GM19324 (cell line): ENCODE measurements around the gene PCDH8.

Source experiments
- ATAC-seq: cut with Tn5 transposase; IDR thresholded peaks from one replicate; pipeline ENCODE4 v1.9.1; 2021; ENCODE audit warnings: mild to moderate bottlenecking, moderate library complexity; ENCODE audit not compliant: unreplicated experiment, low FRiP score

PCDH8 gene, protein sequence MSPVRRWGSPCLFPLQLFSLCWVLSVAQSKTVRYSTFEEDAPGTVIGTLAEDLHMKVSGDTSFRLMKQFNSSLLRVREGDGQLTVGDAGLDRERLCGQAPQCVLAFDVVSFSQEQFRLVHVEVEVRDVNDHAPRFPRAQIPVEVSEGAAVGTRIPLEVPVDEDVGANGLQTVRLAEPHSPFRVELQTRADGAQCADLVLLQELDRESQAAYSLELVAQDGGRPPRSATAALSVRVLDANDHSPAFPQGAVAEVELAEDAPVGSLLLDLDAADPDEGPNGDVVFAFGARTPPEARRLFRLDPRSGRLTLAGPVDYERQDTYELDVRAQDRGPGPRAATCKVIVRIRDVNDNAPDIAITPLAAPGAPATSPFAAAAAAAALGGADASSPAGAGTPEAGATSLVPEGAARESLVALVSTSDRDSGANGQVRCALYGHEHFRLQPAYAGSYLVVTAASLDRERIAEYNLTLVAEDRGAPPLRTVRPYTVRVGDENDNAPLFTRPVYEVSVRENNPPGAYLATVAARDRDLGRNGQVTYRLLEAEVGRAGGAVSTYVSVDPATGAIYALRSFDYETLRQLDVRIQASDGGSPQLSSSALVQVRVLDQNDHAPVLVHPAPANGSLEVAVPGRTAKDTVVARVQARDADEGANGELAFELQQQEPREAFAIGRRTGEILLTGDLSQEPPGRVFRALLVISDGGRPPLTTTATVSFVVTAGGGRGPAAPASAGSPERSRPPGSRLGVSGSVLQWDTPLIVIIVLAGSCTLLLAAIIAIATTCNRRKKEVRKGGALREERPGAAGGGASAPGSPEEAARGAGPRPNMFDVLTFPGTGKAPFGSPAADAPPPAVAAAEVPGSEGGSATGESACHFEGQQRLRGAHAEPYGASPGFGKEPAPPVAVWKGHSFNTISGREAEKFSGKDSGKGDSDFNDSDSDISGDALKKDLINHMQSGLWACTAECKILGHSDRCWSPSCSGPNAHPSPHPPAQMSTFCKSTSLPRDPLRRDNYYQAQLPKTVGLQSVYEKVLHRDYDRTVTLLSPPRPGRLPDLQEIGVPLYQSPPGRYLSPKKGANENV

DNA sequence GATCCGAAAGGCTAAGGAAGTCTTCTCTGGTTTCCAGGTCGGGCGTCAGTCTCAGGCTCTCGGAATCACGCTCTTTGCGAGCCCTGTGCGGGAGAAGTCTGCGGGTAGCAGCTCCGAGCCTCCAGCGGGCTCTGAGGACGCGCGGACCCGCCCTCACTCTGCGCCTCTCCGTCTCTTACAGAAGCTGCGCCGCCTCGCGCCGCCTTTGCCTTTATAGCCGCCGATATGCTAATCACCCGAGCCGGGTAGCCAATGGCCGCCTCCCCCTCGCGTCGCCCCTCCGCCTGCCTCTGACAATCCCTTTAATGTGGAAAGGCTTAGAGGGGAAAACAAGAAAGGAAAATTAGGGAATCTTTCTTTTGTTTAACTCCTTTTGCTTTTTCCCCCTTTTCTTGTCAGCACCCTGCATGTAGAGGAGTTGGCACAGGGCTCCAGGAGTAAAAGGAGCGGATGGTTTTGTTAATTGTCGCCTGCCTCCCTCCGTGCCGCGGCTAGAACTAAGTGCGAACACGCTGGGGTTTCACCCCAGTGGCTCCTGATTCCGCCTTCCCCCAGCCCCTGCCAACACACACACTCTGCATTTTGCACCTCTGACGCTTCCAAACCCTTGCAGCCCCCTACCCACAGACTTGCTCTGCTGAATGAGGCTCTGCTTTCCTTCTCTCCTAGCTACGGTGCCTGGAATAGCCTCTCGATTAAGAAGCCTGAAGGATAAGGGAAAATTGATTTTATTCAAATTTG, at the start of gene PCDH8:
Gene PCDH8, minus strand, starts transcription at position 186 of the 741 bp plus-strand sequence. CDS start 204 bp downstream, outside the sequence.
- ATAC-seq = no peak

DNA sequence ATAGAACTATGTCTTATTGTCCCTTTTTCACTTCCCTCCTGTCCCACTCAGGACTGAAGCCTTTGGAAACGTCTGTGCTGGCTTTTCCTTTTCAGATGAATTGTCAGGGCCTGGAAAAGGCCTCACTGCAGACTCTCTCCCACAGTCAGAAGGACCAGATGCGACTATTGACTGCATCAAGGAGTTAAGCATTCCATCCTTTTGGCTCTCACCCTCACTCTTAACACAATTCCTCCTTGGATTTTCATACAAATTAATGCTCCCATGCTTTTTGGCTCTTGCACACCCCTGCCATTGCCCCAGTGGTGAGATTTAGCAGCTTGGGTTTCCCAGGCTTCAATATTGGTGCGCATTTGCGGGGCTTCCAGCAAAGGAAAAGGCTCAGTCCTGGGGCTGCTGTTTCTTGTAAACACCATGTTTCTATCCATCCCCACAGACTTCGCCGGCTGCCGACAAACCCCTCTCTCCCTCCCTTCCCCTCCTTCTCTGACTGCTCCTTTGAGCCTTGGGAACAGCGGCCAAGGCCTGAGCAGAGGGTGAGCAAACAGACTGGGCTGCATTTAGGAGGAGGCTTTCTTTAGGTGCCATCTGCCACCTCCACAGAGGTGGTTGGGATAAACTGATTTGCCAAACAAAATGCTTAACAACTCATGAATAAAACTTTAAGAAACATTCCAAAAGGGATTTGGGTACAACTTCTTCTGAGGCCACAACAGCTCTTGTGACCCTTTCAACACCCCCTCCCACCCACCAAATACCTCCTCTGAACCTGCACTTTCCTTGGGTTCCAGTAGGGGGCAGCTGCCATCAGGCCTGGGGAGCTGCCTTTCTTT, 48.6 kb upstream of the PCDH8 start:
- no peak for ATAC-seq

DNA sequence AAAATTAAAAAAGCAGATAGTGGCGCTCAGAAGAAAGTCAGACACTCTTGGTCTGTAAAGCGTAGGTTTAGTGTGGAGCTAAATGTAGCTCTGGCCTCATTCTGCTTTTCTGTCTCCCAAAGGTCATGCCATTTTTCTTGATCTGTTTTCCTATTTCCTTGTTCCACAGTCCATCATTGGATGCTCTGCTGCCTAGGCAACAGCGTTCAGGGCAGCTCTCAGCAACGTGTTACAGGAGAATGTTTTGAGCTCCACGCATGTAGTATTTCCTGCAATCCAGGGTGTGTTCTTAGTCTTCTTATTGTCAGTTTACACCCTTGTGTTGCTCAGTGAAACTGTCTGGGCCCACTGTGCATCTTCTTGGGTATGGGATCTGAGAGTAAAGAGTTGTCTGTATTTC, 46.0 kb upstream of the PCDH8 start:
- no peak for ATAC-seq

DNA sequence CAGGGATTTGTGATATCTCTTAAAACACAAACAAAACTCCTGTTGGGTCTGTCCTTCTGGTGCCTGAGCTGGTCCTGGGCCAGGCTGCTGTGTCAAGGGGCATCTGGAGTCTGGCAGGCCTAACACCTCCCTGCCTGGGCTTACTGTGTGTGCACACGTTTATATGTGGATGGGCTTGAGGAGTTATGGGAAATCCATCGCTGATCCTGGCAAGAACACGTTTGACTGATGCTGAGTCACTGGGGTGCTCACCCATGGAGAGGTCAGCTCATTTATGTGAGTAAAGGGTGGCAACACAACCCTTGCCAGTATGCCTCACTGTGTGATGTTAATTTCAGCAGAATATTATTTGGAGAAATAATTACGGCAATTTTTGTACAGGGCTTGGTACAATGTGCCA, 44.5 kb upstream of the PCDH8 start:
- no peak for ATAC-seq

DNA sequence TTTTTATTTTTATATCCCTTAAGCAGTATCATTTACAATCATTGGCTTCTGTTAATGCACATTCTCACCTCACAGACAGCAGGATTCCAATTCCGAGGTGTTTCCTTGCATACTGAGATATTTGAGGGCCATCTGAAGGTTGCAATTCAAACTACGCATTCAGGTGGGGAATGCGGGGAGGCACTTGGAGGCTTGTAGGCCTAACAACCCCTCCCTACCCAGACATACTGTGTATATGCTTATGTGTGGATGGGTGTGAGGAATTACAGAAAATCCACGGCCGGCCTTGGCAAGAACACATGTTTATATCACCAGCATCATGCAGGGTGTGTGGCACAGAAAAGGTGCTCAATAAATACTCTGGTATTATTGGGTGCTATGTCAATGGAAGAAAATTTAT, 43.3 kb upstream of the PCDH8 start:
- ATAC-seq = no peak

DNA sequence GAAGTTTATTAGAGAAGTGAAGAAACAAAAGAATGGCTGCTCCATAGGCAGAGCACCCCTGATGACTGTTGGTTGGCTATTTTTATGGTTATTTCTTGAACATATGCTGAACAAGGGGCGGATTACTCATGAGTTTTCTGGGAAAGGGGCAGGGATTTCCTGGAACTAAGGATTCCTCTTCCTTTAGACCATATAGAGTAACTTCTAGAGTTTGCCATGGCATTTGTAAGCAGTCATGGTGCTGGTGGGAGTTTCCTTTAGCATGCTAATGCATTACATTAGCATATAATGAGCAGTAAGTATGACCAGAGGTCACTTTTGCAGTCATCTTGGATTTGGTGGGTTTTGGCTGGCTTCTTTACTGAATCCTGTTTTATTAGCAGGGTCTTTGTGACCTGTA, 38.7 kb upstream of the PCDH8 start:
- no peak for ATAC-seq

DNA sequence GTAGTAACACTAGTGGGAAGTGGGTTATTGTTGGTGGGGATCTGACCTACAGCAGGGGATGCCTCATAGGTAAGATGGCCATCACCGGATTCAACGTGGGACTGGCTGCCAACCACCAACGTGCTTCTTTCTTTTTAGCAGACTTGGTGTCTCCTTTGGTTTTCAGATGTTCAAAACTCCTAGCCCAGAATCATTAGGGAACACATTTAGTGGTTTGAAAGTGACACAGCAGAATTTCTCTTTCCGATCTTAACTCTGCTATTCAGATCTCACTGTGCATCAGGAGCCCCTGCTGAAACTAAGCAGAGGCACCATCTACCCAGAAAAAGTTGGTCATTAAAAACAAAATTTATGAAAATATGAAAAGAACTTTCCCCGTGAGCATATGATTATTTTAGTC, 36.7 kb upstream of the PCDH8 start:
- no peak for ATAC-seq

DNA sequence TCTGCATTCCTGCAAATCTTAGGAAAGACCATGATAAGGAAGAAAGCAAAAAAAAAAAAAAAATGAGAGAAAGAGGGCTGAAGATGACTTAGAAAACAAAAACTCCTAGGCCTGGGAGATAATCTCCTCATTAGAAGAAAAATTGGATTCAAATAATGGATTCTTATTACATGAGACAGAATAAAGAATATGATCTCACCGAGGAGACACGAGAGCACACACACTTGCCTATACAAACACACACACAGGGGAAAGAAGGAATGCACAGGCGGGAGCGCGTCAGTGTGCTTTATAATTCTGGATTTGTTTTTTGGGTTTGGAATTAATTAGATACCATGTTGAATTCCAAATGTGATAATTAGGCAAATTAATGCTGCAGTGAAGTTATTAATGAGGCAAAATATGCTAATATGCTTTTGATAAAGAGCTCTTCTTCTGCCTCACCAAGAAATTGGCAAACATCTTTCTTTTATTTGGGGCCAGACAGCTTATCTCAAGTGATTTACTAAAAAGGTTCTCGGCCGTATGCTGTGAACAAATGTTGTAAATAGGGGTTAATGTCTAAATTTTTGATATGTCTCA, 36.1 kb upstream of the PCDH8 start:
- no peak for ATAC-seq

DNA sequence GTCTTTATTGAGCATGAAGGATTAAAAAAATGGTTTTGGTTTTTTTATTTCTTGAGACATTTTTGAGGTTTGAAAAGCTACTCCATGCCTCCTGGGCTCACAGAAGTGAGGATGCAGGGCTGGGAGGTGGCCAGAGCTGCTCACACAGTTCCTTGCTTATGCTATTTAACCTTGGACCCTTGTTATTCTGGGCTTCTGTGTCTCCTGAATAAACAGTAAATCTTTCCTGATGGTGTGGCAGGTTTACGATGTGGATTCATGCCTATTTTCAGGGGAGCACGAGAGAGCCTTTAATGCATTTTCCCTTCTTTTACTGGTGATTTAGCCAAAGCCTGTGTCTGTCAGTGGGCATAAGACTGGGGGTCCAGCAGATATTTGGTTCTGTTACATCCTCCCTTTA, 34.3 kb upstream of the PCDH8 start:
- no peak for ATAC-seq

DNA sequence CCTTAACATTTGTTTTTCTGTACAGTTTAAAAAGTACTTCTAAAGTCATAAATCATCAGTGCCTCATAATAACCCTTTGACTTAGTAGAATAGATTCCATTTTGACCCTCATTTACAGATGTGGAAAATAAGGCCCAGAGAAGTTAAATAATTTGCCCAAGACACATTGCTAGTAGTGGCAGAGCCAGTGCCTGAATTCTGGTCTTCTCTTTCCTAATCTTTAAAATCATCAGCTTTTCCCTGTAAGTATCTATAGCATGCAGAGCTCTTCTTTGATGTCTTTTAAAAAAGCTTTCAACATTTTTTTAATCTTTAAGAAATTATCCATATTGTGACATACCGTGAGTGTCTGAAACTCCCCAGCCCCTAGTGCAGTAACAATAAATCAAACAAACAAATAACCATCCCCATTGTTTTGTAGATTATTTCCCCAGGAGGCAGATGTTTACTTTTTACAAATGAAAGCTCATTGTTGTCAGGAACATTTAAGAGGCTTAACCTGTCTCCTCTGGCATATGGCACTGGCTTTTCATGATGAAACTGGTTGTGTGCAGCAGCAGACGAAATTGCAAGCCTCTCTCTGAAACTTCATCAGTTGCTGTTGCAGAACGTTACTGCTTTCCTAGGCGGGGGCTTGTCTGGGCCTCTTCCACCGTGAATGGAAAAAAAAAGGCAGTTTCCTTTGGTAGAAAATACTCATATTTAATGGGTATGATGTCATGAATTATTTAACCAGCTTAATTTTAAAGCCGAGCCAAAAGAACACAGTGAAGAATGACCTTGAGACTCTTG, 31.7 kb upstream of the PCDH8 start:
- no peak for ATAC-seq

DNA sequence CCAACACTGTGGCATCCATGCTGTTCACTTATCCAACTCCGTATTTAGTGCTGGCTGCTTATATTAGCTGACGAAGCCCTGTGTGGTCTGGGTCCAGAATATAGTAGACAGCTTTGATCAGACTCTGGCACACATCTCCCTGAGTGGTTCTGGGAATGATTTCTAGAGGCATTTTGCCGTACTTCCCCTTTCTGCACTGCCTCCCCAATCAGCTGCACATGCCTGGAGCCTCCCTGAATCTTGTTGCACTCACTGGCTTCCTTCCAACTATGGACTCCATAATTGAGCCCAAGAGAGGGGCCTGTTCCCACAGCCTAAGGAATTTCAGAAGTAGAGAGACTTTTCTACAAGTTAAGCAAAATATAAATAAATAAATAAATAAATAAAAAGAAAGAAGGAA, 30.4 kb upstream of the PCDH8 start:
- no peak for ATAC-seq

DNA sequence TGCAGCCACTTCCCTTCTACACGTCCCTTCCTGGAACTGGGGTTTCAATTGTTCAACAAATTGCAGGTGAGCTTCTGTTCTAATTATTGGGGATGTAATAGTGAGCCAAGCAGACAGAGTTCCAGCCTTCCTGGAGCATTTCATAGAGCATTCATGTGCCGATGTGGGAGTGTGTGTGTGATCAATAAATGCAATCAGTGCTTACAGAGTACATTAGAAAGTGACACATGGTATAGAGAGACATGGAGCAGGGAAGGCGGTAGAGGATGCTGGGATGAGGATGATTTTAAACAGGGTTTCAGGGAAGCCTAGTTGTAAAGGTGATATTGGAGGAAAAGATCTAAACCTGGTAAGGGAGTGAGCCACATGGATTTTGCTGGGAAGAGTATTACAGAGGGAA, 21.7 kb upstream of the PCDH8 start:
- ATAC-seq = no peak

DNA sequence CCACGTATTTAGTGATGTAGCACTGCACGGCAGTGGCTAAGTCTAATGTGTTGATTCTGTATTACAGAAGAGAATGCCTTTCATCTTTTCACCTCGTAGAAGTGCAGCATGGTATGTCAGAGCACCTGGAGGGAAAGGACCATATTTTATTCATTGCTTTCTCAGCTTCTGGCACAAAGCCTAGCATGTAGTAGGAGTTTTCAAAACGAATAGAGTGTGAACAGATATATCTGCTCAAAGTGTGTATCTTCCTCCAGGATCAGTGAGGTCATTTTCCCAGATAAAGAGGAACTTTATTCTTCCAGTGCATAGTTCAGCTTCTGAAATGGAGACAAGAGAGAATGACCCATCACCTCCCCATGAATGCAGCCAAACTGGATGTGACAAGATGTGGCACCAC, 21.2 kb upstream of the PCDH8 start:
- no peak for ATAC-seq

DNA sequence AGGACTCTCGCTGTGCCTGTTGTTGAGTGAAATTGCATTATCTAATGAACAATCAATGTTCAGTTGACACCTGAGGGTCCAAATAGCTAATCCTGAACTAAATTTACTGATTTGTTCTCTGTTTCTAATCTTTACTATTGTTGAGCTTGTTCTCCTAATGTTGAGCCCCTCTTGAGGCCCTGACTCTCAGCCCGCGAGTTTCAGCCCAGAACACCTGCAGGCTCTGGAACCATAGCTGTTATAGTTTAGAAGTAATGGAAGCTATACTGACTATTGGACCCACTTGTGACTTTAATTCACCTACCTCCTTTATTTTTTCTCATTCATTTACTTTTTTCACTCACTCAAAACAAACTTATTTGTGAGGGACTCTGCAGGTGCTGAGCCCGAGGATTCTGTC, 20.6 kb upstream of the PCDH8 start:
- no peak for ATAC-seq

DNA sequence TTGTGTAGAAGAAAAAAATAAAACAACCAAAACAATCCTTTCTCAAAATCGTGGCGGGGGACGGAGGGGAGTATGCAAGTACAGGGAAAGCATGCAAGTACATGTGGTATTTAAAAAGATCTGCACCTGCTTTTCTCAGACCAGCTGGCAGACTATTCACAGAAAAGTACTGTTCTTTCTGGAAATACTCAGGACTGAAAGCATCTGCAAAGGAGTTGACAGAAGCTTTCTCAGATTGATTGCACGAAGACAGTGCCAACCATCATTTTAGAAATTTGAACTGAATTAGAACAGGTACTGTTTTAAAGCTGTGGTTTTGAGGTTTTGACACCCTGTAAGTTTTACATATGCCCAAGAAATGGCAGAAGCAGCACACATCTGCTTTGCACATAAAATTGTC, 19.8 kb upstream of the PCDH8 start:
- ATAC-seq = peak; percentile 55

DNA sequence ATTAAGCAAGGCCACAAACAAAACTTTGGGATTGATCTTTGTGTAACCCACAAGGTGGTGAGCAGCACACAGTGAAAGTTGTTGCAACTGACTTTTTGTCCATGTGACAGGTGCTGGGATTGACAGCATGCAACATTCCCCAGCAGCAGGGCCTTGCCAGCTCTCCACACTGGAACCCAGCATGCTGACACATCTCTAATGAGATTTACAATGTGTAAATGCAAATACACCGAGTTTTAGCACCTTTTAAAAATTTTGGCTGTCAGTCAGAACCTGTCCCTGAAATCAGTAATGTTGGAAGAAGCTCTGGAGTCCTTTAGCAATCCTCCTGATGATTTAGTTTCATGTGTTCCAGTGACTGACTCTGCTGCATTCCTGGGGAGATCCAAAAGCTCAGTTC, 16.5 kb upstream of the PCDH8 start:
- ATAC-seq = no peak

DNA sequence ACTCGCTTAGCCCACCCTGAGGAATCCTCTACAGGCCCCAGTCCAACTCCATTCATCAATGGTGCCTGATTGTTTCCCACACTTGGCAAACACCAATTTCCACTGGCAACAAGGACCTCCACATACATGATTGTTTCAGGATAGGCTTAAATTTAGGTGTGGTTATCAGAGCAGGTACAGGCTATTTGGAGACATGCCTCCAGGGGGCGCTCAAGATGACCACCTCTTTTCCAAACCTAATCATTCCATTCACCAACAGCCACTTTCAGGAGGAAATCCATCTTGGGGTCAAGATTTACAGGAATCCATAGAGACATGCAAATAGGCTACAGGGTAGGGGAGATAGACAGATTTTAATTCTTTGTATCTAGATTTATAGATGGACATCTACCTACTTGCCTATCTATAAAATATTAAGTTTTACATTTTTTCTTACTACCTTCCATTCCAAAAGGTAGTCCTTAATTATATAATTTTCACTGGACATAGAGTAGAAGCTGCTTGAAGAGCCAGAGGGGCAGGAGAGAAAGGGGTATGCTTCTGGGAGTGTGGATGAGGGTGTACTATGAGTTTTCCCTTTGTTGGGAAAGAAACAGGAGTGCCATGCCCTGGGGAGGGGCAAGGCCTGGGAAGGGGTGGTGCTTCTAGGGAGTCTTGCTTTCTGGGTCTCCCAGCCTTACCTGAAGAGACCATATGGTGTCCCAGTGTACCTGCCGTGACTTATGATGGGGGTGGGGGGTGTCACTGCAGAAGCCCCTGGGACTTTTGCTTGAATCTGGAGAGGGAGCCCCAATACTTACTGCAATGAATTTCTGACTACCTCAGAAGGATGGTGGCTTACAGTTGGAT, 14.1 kb upstream of the PCDH8 start:
- no peak for ATAC-seq

DNA sequence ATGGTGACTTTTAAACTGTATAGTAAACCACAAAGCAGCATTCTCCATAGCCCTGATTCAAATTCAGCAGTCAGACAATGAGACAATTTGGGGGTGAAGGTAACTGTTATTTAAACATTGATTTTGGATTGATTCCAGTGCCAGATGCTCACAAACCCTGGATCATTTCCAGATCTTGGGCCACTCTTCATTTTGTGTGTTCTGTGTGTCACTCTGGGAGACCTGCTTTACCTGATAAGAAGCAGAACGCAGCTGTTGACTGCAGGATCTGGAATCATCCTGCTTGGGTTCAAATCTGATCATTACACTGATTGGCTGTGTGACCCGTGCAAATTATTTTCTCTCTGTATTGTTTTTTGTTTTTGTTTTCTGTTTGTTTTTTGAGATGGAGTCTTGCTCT, 4.0 kb upstream of the PCDH8 start:
- ATAC-seq = no peak
